ENCODE results near the gene AFTPH. TPM values are rescaled to one million over a fixed set of nuclear protein-coding genes. Genes with fewer than 3 reads are reported as not detected.

AFTPH gene
- total and polyA plus RNA-seq, 9 of the 15 experiments (the other 6 are each of a cell fraction or from before 2014, with no cell fraction given), result 8.0 to 26.2 (median 13.8) TPM

DNA sequence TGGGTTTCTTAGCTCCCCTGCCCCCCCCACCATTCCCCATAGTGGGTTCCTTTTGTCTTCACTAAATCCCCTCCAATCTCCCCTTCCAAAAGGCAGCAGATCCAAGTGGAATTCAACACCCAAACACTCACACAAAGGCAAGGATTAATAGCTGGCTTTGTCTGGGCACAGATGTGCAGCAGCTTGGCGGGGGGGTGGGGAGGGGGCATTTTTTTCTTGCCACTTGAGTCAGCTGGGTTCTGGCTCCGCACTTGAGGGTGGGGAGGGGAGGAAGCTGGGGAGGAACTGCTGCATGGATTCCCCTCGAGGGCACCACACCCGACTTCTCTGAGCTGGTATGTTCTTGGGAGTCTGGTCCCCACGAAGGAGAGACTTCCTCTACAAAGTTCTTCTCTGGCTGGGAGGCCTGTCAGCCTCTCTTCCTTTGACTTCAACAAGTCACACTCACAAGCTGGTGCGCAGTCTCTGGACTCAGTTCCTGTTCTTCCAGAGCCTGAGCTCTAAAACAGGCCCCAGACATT, 93.6 kb downstream of the AFTPH start:
- DNase-seq (ENCODE audit: extremely low read depth in 1 of 4, low spot score in 3 of 4), result no peak
- ChIA-PET POLR2A (interaction anchor here (0.5 to 3.8 kb wide), 5 partner anchors 10 to 36 kb away, joined by 3 to 33 read pairs (median 6); partner anchors contain the start of gene SERTAD2), CTCF (ENCODE audit: low intra/inter-chr PET ratio) (no interaction called here)
- 54% methylated on average over 5 of the region's 6 CpGs for WGBS (ENCODE audit: insufficient coverage, low coverage, missing lambda C conversion rate)
- H3K9ac ChIP-seq (ENCODE audit: insufficient read depth in 1 of 2, low read depth in 2 of 2, low read length in 2 of 2), result peak overlapping the region in 1 of 2 experiments; percentile 39; a peak in 1 of 4 replicates
- no peak overlapping the region for H2AFZ ChIP-seq (ENCODE audit: low read depth, low read length)
- H3K36me3 ChIP-seq (ENCODE audit: control insufficient read depth, insufficient read depth, low read length), result no peaks in the 10 kb centered on the region
- H3K4me3 ChIP-seq, result no peak overlapping the region
- no peaks in the 10 kb centered on the region for H3K79me2 ChIP-seq (ENCODE audit: control insufficient read depth, insufficient read depth, low read length)
- peaks cover 3 to 8% of the 10 kb centered on the region in 2 experiments; a peak in 4 of 5 replicates for H3K4me1 ChIP-seq (replicated peaks in 1 of 2; ENCODE audit: control insufficient read depth in 2 of 2, insufficient read depth in 2 of 2, low read length in 2 of 2)
- no peaks in the 10 kb centered on the region for H4K20me1 ChIP-seq (replicated peaks; ENCODE audit: control insufficient read depth, insufficient read depth, low read length)
- no peak for ATAC-seq
- BruUV-seq (replicated peaks), result no TSS peak
- intact Hi-C loops (cut with micrococcal nuclease) (no loop called here), in situ Hi-C loops (cut with MboI) (no loop called here)
- no peak for FAIRE-seq
- no peaks in the 10 kb centered on the region for H3K9me1 ChIP-seq (ENCODE audit: control insufficient read depth, insufficient read depth, low read length)
- H3K9me3 ChIP-seq (replicated peaks; ENCODE audit: control insufficient read depth, insufficient read depth, low read depth, low read length), result no peaks in the 10 kb centered on the region
- no peaks in the 10 kb centered on the region for H3K27me3 ChIP-seq (ENCODE audit: control insufficient read depth in 2 of 2, insufficient read depth in 2 of 2, low read length in 2 of 2)
- no peak overlapping the region for H3K27ac ChIP-seq (ENCODE audit: extremely low read depth, low read depth, low read length)
- H3K4me2 ChIP-seq (ENCODE audit: insufficient read depth, low read length), result no peak overlapping the region
- TF ChIP-seq, protein P1, sequence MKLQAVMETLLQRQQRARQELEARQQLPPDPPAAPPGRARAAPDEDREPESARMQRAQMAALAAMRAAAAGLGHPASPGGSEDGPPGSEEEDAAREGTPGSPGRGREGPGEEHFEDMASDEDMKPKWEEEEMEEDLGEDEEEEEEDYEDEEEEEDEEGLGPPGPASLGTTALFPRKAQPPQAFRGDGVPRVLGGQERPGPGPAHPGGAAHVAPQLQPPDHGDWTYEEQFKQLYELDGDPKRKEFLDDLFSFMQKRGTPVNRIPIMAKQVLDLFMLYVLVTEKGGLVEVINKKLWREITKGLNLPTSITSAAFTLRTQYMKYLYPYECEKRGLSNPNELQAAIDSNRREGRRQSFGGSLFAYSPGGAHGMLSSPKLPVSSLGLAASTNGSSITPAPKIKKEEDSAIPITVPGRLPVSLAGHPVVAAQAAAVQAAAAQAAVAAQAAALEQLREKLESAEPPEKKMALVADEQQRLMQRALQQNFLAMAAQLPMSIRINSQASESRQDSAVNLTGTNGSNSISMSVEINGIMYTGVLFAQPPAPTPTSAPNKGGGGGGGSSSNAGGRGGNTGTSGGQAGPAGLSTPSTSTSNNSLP (IDR thresholded peaks at IDR 0.05; ENCODE audit: borderline replicate concordance, low read depth, low read length), result no peak
- TF ChIP-seq, protein P2, sequence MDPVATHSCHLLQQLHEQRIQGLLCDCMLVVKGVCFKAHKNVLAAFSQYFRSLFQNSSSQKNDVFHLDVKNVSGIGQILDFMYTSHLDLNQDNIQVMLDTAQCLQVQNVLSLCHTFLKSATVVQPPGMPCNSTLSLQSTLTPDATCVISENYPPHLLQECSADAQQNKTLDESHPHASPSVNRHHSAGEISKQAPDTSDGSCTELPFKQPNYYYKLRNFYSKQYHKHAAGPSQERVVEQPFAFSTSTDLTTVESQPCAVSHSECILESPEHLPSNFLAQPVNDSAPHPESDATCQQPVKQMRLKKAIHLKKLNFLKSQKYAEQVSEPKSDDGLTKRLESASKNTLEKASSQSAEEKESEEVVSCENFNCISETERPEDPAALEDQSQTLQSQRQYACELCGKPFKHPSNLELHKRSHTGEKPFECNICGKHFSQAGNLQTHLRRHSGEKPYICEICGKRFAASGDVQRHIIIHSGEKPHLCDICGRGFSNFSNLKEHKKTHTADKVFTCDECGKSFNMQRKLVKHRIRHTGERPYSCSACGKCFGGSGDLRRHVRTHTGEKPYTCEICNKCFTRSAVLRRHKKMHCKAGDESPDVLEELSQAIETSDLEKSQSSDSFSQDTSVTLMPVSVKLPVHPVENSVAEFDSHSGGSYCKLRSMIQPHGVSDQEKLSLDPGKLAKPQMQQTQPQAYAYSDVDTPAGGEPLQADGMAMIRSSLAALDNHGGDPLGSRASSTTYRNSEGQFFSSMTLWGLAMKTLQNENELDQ (CRISPR knock-in tag; IDR thresholded peaks at IDR 0.05; ENCODE audit: borderline replicate concordance), result no peak
- TF ChIP-seq, protein P3, sequence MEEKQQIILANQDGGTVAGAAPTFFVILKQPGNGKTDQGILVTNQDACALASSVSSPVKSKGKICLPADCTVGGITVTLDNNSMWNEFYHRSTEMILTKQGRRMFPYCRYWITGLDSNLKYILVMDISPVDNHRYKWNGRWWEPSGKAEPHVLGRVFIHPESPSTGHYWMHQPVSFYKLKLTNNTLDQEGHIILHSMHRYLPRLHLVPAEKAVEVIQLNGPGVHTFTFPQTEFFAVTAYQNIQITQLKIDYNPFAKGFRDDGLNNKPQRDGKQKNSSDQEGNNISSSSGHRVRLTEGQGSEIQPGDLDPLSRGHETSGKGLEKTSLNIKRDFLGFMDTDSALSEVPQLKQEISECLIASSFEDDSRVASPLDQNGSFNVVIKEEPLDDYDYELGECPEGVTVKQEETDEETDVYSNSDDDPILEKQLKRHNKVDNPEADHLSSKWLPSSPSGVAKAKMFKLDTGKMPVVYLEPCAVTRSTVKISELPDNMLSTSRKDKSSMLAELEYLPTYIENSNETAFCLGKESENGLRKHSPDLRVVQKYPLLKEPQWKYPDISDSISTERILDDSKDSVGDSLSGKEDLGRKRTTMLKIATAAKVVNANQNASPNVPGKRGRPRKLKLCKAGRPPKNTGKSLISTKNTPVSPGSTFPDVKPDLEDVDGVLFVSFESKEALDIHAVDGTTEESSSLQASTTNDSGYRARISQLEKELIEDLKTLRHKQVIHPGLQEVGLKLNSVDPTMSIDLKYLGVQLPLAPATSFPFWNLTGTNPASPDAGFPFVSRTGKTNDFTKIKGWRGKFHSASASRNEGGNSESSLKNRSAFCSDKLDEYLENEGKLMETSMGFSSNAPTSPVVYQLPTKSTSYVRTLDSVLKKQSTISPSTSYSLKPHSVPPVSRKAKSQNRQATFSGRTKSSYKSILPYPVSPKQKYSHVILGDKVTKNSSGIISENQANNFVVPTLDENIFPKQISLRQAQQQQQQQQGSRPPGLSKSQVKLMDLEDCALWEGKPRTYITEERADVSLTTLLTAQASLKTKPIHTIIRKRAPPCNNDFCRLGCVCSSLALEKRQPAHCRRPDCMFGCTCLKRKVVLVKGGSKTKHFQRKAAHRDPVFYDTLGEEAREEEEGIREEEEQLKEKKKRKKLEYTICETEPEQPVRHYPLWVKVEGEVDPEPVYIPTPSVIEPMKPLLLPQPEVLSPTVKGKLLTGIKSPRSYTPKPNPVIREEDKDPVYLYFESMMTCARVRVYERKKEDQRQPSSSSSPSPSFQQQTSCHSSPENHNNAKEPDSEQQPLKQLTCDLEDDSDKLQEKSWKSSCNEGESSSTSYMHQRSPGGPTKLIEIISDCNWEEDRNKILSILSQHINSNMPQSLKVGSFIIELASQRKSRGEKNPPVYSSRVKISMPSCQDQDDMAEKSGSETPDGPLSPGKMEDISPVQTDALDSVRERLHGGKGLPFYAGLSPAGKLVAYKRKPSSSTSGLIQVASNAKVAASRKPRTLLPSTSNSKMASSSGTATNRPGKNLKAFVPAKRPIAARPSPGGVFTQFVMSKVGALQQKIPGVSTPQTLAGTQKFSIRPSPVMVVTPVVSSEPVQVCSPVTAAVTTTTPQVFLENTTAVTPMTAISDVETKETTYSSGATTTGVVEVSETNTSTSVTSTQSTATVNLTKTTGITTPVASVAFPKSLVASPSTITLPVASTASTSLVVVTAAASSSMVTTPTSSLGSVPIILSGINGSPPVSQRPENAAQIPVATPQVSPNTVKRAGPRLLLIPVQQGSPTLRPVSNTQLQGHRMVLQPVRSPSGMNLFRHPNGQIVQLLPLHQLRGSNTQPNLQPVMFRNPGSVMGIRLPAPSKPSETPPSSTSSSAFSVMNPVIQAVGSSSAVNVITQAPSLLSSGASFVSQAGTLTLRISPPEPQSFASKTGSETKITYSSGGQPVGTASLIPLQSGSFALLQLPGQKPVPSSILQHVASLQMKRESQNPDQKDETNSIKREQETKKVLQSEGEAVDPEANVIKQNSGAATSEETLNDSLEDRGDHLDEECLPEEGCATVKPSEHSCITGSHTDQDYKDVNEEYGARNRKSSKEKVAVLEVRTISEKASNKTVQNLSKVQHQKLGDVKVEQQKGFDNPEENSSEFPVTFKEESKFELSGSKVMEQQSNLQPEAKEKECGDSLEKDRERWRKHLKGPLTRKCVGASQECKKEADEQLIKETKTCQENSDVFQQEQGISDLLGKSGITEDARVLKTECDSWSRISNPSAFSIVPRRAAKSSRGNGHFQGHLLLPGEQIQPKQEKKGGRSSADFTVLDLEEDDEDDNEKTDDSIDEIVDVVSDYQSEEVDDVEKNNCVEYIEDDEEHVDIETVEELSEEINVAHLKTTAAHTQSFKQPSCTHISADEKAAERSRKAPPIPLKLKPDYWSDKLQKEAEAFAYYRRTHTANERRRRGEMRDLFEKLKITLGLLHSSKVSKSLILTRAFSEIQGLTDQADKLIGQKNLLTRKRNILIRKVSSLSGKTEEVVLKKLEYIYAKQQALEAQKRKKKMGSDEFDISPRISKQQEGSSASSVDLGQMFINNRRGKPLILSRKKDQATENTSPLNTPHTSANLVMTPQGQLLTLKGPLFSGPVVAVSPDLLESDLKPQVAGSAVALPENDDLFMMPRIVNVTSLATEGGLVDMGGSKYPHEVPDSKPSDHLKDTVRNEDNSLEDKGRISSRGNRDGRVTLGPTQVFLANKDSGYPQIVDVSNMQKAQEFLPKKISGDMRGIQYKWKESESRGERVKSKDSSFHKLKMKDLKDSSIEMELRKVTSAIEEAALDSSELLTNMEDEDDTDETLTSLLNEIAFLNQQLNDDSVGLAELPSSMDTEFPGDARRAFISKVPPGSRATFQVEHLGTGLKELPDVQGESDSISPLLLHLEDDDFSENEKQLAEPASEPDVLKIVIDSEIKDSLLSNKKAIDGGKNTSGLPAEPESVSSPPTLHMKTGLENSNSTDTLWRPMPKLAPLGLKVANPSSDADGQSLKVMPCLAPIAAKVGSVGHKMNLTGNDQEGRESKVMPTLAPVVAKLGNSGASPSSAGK (IDR thresholded peaks at IDR 0.05), result no peak
- TF ChIP-seq ZFX (CRISPR knock-in tag; IDR thresholded peaks at IDR 0.05) (no peak), ZFP30 (CRISPR knock-in tag; IDR thresholded peaks at IDR 0.05; ENCODE audit: borderline replicate concordance) (no peak)

All from K562 (cell line).